Keratinocyte (primary cell): Measurements from ENCODE around the gene LCOR. TPM values are rescaled to one million over a fixed set of nuclear protein-coding genes. Genes with fewer than 3 reads are reported as not detected.

ENCODE experiments used
- DNase-seq: peaks from one replicate; pipeline ENCODE4 v3.0.0-alpha.2; 2011; ENCODE audit warnings: low read depth, missing footprints, low spot score
- FAIRE-seq: peaks from 2 replicates; lab custom pipeline; 2011; peaks lifted over from hg19 to GRCh38; lab: Jason Lieb, UNC
- H2AFZ ChIP-seq: 2 replicates; pipeline ENCODE4 v1.6.0; 2012; ENCODE audit warnings: low read length, control low read depth, inconsistent platforms; ENCODE audit not compliant: control insufficient read depth
- H3K27ac ChIP-seq: 2 replicates; pipeline ENCODE4 v1.5.1; 2011; ENCODE audit warnings: low read length; ENCODE audit not compliant: control insufficient read depth, insufficient read depth
- H3K27me3 ChIP-seq: 3 replicates; pipeline ENCODE4 v1.6.0; 2011; ENCODE audit warnings: low read length; ENCODE audit not compliant: control insufficient read depth, insufficient read depth; ENCODE audit errors: extremely low read depth
- H3K36me3 ChIP-seq, 2 experiments: 2 replicates in 1 of 2; 3 replicates in 1 of 2; pipeline ENCODE4 v1.5.1; 2011; ENCODE audit warnings: low read length in 2 of 2, mild to moderate bottlenecking in 1 of 2; ENCODE audit not compliant: control insufficient read depth in 2 of 2, insufficient read depth in 2 of 2; ENCODE audit errors: extremely low read depth in 1 of 2
- H3K4me1 ChIP-seq: 3 replicates; pipeline ENCODE4 v1.5.1; 2011; ENCODE audit warnings: low read length; ENCODE audit not compliant: control insufficient read depth, insufficient read depth; ENCODE audit errors: extremely low read depth
- H3K4me2 ChIP-seq: 3 replicates; pipeline ENCODE4 v1.6.0; 2011; ENCODE audit warnings: low read depth, low read length; ENCODE audit not compliant: control insufficient read depth, insufficient read depth; ENCODE audit errors: extremely low read depth
- H3K4me3 ChIP-seq, 3 experiments: fragments of 200-600 bp in 1 of 3; sonication (generic) in 1 of 3; 2 replicates in 2 of 3; 3 replicates in 1 of 3; pipeline ENCODE4 v1.5.1; 2011 to 2016; ENCODE audit warnings: low read length in 3 of 3, mild to moderate bottlenecking in 3 of 3, control low read depth in 2 of 3, inconsistent platforms in 1 of 3, low read depth in 1 of 3, mixed read lengths in 1 of 3, mixed run types in 1 of 3, moderate library complexity in 1 of 3; ENCODE audit not compliant: control insufficient read depth in 2 of 3, insufficient read depth in 2 of 3; ENCODE audit errors: extremely low read depth in 1 of 3
- H3K79me2 ChIP-seq: 2 replicates; pipeline ENCODE4 v1.6.0; 2012; ENCODE audit warnings: low read length; ENCODE audit not compliant: control insufficient read depth, insufficient read depth
- H3K9ac ChIP-seq: 3 replicates; pipeline ENCODE4 v1.6.0; 2011; ENCODE audit warnings: low read length; ENCODE audit not compliant: control insufficient read depth, insufficient read depth; ENCODE audit errors: extremely low read depth
- H3K9me1 ChIP-seq: 3 replicates; pipeline ENCODE4 v1.6.0; 2011; ENCODE audit warnings: low read length; ENCODE audit not compliant: control insufficient read depth, insufficient read depth; ENCODE audit errors: extremely low read depth
- H3K9me3 ChIP-seq: 2 replicates; pipeline ENCODE4 v1.5.1; 2012; ENCODE audit warnings: low read depth, low read length; ENCODE audit not compliant: control insufficient read depth
- H4K20me1 ChIP-seq: 3 replicates; pipeline ENCODE4 v1.6.0; 2011; ENCODE audit warnings: low read length; ENCODE audit not compliant: control insufficient read depth, insufficient read depth; ENCODE audit errors: extremely low read depth
- EZH2 ChIP-seq: IDR thresholded peaks from one replicate; pipeline ENCODE4 v1.6.1; 2012; ENCODE audit warnings: inconsistent platforms, mild to moderate bottlenecking, low read length, moderate library complexity
- dilution Hi-C: fragments of 300-500 bp; cut with MboI; formaldehyde crosslinking; loops from one replicate; pipeline ENCODE4 v1.7.0; 2020; ENCODE audit warnings: low sequenced_read_pairs; ENCODE audit not compliant: extremely low pct_ligation_motif_present
- polyA plus RNA-seq, 5 experiments: library from polyadenylated mRNA; depleted of rRNA in 3 of 5; stranded (reverse) in 3 of 5; stranded (forward) in 1 of 5; unstranded in 1 of 5; fragments of >200 nt; gene quantifications; 1 replicate in 1 of 5; 2 replicates in 3 of 5; 3 replicates in 1 of 5; pipeline versions ENCODE4 v1.2.1 to v1.2.3, GENCODE V29; 2011 to 2012; ENCODE audit warnings: missing spikeins in 2 of 5, low read depth in 1 of 5, low replicate concordance in 1 of 5
- TF ChIP-seq, protein P1 (sequence below), 3 experiments: IDR thresholded peaks in 1 of 3; conservative IDR thresholded peaks in 1 of 3; optimal IDR thresholded peaks in 1 of 3; 2 replicates in 2 of 3; 3 replicates in 1 of 3; pipeline versions ENCODE3 to v1.5.1; 2011; ENCODE audit warnings: low read length in 3 of 3, mild to moderate bottlenecking in 3 of 3, moderate library complexity in 2 of 3, control low read depth in 1 of 3, inconsistent platforms in 1 of 3; ENCODE audit not compliant: insufficient read depth in 2 of 3; ENCODE audit errors: extremely low read depth in 1 of 3

Gene LCOR
- polyA plus RNA-seq, 1 donor (not counting 4 experiments of a cell fraction or from before 2014, with no cell fraction given) = 11.4 TPM

GRCh38 chr10:96880575-96880974, 48.5 kb downstream of the LCOR start:
- TF ChIP-seq, protein P1, sequence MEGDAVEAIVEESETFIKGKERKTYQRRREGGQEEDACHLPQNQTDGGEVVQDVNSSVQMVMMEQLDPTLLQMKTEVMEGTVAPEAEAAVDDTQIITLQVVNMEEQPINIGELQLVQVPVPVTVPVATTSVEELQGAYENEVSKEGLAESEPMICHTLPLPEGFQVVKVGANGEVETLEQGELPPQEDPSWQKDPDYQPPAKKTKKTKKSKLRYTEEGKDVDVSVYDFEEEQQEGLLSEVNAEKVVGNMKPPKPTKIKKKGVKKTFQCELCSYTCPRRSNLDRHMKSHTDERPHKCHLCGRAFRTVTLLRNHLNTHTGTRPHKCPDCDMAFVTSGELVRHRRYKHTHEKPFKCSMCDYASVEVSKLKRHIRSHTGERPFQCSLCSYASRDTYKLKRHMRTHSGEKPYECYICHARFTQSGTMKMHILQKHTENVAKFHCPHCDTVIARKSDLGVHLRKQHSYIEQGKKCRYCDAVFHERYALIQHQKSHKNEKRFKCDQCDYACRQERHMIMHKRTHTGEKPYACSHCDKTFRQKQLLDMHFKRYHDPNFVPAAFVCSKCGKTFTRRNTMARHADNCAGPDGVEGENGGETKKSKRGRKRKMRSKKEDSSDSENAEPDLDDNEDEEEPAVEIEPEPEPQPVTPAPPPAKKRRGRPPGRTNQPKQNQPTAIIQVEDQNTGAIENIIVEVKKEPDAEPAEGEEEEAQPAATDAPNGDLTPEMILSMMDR (optimal IDR thresholded peaks at IDR 0.05 in 1 of 3, IDR thresholded peaks at IDR 0.05 in 1 of 3, conservative IDR thresholded peaks at IDR 0.05 in 1 of 3; ENCODE audit: extremely low read depth in 1 of 3, insufficient read depth in 2 of 3, low read length in 3 of 3) = no peak
- no peak for TF ChIP-seq EZH2
- H4K20me1 ChIP-seq = peaks cover 3% of the 10 kb centered on the region
- FAIRE-seq (no peak), DNase-seq (no peak)
- no peak overlapping the region for H2AFZ ChIP-seq
- H3K36me3 ChIP-seq = no peaks in the 10 kb centered on the region
- no peaks in the 10 kb centered on the region for H3K9me1 ChIP-seq
- H3K27me3 ChIP-seq = no peaks in the 10 kb centered on the region
- dilution Hi-C loops = no loop called here
- no peaks in the 10 kb centered on the region for H3K9me3 ChIP-seq
- no peak overlapping the region for H3K9ac ChIP-seq
- no peak overlapping the region for H3K27ac ChIP-seq
- H3K4me3 ChIP-seq = no peak overlapping the region
- no peaks in the 10 kb centered on the region for H3K4me1 ChIP-seq
- peaks cover 86% of the 10 kb centered on the region for H3K79me2 ChIP-seq
- H3K4me2 ChIP-seq = no peak overlapping the region

GRCh38 chr10:96889415-96890171, 57.5 kb downstream of the LCOR start:
- Histone ChIP-seq H3K27me3 (no peaks in the 10 kb centered on the region), H4K20me1 (peaks cover 3% of the 10 kb centered on the region), H3K9me1 (peaks cover 2% of the 10 kb centered on the region), H3K9ac (no peak overlapping the region), H2AFZ (no peak overlapping the region), H3K4me3 (no peak overlapping the region), H3K9me3 (no peaks in the 10 kb centered on the region), H3K36me3 (no peaks in the 10 kb centered on the region), H3K27ac (no peak overlapping the region), H3K79me2 (peaks cover 76% of the 10 kb centered on the region), H3K4me2 (no peak overlapping the region), H3K4me1 (peaks cover 13% of the 10 kb centered on the region)
- no peak for TF ChIP-seq EZH2
- TF ChIP-seq, protein P1 (optimal IDR thresholded peaks at IDR 0.05 in 1 of 3, IDR thresholded peaks at IDR 0.05 in 1 of 3, conservative IDR thresholded peaks at IDR 0.05 in 1 of 3; ENCODE audit: extremely low read depth in 1 of 3, insufficient read depth in 2 of 3, low read length in 3 of 3) = no peak
- dilution Hi-C loops = no loop called here
- FAIRE-seq = no peak
- no peak for DNase-seq
